LNCaP clone FGC (cell line): ENCODE data around the gene CDC14C.

Source experiments
- DNase-seq: peaks from one replicate; pipeline ENCODE4 v3.0.0-alpha.2; 2011; ENCODE audit warnings: low read depth
- H3K4me3 ChIP-seq: 2 replicates; pipeline ENCODE4 v1.5.1; 2011; ENCODE audit warnings: mild to moderate bottlenecking, low read depth, low read length, control low read depth
- CTCF ChIP-seq: IDR thresholded peaks from 2 replicates; pipeline ENCODE4 v1.5.1; 2012; ENCODE audit warnings: mild to moderate bottlenecking; ENCODE audit not compliant: control insufficient read depth, insufficient read depth; ENCODE audit errors: extremely low read depth

CDC14C gene

GRCh38 chr7:48971173-48971572, 46.8 kb downstream of the CDC14C start:
- no peak for DNase-seq
- no peak overlapping the region for H3K4me3 ChIP-seq
- TF ChIP-seq CTCF, result no peak

GRCh38 chr7:48976253-48976652, 51.9 kb downstream of the CDC14C start:
- no peak for DNase-seq
- H3K4me3 ChIP-seq, result no peak overlapping the region
- no peak for TF ChIP-seq CTCF

- no peak for TF ChIP-seq CTCF
- H3K4me3 ChIP-seq, result no peak overlapping the region
- DNase-seq, result no peak
Measured at GRCh38 chr7:48976850-48977249, 52.5 kb downstream of the CDC14C start.
